ENCODE data around the gene STAP1. TPM values are rescaled to one million over a fixed set of nuclear protein-coding genes. Genes with fewer than 3 reads are reported as not detected.

STAP1 gene
- total and polyA plus RNA-seq, 2 of the 8 experiments (the other 6 are each of a cell fraction or from before 2014, with no cell fraction given) = not detected

GRCh38 chr4:67512501-67512900 is 46.0 kb upstream of the STAP1 start (continued):
- no peak for TF ChIP-seq CHD7 (IDR thresholded peaks at IDR 0.05; ENCODE audit: insufficient replicate concordance, low read length)
- TF ChIP-seq CTCF (IDR thresholded peaks at IDR 0.05; ENCODE audit: control extremely low read depth in 1 of 3, insufficient read depth in 1 of 3, low read depth in 1 of 3, low read length in 3 of 3) = no peak
- TF ChIP-seq SP4 (IDR thresholded peaks at IDR 0.05; ENCODE audit: low read length) = no peak
- no peak for TF ChIP-seq TAF1 (IDR thresholded peaks at IDR 0.05; ENCODE audit: low read depth, low read length)
- TF ChIP-seq BCL11A (IDR thresholded peaks at IDR 0.05; ENCODE audit: low read depth in 2 of 2, low read length in 2 of 2) = no peak
- TF ChIP-seq TAF7 (optimal IDR thresholded peaks at IDR 0.05; ENCODE audit: borderline replicate concordance, low read depth, low read length) = no peak
- TF ChIP-seq TBP (IDR thresholded peaks at IDR 0.05; ENCODE audit: low read depth, low read length) = no peak
- no peak for TF ChIP-seq SP1 (IDR thresholded peaks at IDR 0.05; ENCODE audit: low read depth, low read length)
- TF ChIP-seq SAP30 (IDR thresholded peaks at IDR 0.05; ENCODE audit: insufficient read depth, insufficient replicate concordance, low read length) = no peak
- no peak for TF ChIP-seq FOSL1 (IDR thresholded peaks at IDR 0.05; ENCODE audit: insufficient read depth, low read depth, low read length)

Data from H1 (cell line).